NCI-H187 treated with DMSO at 0.1 percent for 48 hours (cell line): ENCODE data around the gene TRPM1.

Experiments
- DNase-seq: peaks from one replicate; lab custom pipeline; 2025; lab: John Stamatoyannopoulos, UW

TRPM1 gene

DNA sequence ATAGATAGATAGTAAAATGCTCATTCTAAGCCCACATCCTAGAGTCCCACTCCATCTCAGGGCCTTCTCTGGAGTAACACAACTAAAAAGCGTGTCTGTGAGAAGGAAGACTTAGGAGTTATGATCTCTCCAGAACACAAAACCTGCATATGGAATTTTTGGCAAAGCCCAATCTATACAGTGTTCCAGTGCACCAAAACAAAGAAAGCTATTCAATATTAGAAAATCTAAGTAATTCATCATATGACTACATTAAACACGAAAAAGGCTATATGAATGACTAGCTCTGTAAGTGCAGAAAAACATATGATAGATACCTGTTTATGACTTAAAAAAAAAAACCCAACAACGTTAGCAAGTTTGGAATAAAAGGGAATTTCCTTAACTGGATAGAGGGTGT lies 137.8 kb downstream of the TRPM1 start:
- DNase-seq: no peak

- no peak for DNase-seq
Observed at GRCh38 chr15:30962659-30963058, 138.9 kb downstream of the TRPM1 start.

DNA sequence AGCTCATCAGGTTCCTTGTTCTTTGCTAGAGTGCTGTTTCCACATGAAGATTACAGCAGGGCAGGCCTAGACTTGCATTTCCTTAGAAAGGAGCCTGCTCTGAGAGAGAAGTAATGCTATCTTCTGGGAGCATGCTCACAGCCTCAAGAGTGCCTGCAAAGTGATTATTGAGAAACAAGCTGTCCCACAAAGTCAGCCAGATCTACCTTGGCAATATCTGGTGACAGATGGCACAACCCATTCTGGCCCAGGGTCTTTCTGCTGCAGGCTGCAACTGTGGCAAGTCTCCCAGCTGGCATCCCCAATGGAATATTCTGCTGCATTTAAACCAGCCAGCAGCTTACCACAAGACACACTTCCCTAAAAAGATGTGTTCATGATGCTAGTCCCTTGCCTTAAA lies 139.4 kb downstream of the TRPM1 start:
- DNase-seq: no peak

DNA sequence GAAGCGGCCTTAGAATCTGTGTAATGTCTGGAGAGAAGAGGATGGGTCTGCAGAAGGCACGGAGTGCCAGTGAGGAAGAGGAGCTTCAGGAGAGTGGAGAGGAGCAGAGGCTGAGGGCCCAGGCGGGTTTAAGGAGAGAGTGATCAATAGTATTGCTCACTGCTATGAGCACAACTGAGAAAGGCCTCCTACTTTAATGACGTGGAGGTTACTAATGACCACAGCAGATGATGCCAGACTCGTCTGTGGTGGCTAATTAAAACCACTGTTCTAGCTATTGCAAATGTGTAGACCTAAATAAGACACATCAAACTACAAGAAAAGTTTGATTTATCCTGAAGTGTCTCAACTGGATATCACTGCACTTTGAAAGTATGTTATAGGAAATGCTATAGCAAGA lies 143.3 kb downstream of the TRPM1 start:
- no peak for DNase-seq

GRCh38 chr15:30956216-30957124 lies 145.1 kb downstream of the TRPM1 start:
- no peak for DNase-seq

DNA sequence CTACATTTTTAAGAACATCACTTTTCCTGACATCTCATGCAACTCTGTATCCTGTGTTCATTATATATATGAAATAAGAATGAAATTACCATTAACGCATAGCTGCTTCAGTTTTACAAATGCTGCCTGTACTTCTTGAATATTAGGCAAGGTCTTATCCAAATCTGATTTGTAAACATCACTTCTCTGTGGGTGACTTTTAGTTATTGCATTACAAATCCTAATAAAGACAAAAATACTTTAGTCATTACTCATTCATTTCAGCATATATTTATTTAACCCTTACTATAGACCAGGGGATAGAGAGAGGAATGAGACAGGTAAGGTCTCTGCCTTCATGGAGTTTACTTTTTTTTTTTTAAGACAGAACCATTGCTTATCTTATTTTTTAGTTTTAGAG lies 146.9 kb downstream of the TRPM1 start:
- DNase-seq: no peak

DNA sequence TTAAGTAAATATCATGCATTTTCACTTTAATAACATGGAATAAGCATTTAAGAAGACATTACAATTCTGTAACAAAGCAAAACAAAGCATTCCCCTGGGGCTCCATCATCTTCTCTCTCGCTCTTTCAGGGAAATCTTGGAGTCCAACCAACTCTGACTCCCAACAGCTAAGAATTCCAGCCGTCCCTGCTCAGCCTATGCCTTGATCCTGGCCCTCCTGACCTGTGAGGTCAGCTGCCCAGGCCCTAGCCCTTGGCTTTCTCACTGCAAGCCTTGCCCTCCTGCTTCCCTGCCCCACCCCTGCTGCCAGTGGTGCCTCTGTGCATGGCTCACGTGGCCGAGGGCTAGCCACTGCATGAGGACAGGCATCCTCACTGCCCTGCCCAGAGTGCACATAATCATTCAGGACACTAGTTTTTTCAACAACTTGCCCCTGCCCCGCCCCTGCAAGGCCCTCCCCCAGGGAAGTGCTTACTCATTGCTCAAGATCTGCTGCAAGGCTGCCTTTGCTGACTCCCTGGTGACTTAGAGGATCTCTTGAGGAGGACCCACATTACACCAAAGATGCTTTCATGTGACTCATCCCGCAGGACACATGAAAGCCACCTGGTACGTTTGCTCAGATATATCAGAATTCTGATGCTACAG lies 147.7 kb downstream of the TRPM1 start:
- DNase-seq: no peak

DNA sequence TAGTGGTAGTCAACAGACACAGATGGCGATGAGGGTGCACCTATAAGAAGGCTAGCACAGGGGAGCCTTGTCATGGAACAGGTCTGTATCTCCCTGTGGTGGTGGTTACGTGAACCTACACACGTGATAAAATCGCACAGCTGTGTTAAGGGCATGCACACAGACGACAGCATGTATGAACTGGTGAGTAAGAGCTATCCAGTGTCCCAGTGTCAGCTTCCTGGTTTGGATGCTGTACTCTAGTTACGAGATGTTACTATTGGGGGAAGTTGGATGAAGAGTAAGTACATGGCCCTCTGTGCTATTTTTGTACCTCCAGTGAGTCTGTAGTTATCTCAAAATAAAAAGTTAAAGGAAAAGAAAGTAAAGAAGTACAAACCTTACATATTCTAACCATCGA lies 148.3 kb downstream of the TRPM1 start:
- no peak for DNase-seq
